ENCODE data around the gene ZACN.

DNA sequence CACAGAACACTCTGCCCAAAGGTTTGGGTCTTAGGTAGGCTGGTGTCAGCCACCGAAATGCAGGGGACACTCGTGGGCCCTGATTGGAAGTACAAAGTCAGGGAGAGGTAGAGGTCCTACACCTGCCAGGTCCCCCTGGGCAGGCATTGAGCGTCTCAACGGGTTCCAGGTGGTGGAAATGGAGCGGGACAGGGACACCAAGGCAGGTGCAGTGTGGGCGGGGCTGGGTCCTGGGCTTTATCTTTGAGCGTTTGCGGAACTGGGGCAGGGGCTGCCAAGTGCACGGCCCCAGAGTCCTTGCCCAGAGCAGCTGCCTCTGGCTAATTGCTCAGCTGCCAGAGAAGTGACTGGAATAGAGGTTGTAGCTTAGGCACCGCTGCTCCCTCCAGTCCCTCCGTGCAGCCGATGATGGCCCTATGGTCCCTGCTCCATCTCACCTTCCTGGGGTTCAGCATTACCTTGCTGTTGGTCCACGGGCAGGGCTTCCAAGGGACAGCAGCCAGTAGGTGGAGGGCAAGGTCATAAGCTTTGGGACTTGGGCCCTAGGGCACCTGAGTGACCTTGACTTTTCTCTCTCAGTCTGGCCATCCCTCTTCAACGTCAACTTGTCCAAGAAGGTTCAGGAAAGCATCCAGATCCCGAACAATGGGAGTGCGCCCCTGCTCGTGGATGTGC lies at the start of gene ZACN:
- TF ChIP-seq, protein P1, sequence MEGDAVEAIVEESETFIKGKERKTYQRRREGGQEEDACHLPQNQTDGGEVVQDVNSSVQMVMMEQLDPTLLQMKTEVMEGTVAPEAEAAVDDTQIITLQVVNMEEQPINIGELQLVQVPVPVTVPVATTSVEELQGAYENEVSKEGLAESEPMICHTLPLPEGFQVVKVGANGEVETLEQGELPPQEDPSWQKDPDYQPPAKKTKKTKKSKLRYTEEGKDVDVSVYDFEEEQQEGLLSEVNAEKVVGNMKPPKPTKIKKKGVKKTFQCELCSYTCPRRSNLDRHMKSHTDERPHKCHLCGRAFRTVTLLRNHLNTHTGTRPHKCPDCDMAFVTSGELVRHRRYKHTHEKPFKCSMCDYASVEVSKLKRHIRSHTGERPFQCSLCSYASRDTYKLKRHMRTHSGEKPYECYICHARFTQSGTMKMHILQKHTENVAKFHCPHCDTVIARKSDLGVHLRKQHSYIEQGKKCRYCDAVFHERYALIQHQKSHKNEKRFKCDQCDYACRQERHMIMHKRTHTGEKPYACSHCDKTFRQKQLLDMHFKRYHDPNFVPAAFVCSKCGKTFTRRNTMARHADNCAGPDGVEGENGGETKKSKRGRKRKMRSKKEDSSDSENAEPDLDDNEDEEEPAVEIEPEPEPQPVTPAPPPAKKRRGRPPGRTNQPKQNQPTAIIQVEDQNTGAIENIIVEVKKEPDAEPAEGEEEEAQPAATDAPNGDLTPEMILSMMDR (IDR thresholded peaks at IDR 0.05), result no peak
- no peak for TF ChIP-seq POLR2A (IDR thresholded peaks at IDR 0.05)

Data from esophagus squamous epithelium (tissue), 4 donors.